ENCODE measurements around the gene PDCD2L.
"Not testable (repeated sequence)": the region's sequence is repeated elsewhere in the genome, so short reads cannot be mapped to it uniquely, and the experiment has no call there.

DNA sequence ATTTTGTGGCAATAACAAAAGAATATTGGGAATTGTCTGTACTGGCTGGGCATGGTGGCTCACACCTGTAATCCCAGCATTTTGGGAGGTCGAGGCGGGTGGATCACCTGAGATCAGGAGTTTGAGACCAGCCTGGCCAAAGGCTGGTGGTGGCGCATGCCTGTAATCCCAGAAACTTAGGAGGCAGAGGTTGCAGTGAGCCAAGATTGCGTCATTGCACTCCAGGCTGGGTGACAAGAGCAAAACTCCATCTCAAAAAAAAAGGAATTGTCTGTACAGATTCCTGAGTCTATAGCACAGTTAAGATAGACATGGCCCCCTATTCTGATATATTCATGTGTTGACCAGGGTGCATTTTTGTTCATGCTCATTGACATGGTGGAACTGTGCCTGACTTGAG, 60.6 kb downstream of the PDCD2L start:
- TF ChIP-seq, protein P1, sequence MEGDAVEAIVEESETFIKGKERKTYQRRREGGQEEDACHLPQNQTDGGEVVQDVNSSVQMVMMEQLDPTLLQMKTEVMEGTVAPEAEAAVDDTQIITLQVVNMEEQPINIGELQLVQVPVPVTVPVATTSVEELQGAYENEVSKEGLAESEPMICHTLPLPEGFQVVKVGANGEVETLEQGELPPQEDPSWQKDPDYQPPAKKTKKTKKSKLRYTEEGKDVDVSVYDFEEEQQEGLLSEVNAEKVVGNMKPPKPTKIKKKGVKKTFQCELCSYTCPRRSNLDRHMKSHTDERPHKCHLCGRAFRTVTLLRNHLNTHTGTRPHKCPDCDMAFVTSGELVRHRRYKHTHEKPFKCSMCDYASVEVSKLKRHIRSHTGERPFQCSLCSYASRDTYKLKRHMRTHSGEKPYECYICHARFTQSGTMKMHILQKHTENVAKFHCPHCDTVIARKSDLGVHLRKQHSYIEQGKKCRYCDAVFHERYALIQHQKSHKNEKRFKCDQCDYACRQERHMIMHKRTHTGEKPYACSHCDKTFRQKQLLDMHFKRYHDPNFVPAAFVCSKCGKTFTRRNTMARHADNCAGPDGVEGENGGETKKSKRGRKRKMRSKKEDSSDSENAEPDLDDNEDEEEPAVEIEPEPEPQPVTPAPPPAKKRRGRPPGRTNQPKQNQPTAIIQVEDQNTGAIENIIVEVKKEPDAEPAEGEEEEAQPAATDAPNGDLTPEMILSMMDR (IDR thresholded peaks at IDR 0.05) = not testable (repeated sequence)
- not testable (repeated sequence) for TF ChIP-seq POLR2A (IDR thresholded peaks at IDR 0.05)

Measured in testis (tissue), 2 donors.